Right renal pelvis (tissue), 4 donors: ENCODE data around the gene CMIP. TPM values are rescaled to one million over a fixed set of nuclear protein-coding genes. Genes with fewer than 3 reads are reported as not detected.

Experiments used
- DNase-seq, 4 donors: peaks; one replicate each; pipeline ENCODE4 v3.0.0-alpha.2; 2013; ENCODE audit warnings: low read depth in 4 of 4, low spot score in 3 of 4, missing footprints in 1 of 4
- polyA plus RNA-seq, 4 donors: library from polyadenylated mRNA; unstranded; fragments of 120-200 nt; gene quantifications; one replicate each; pipeline ENCODE4 v1.2.1, GENCODE V29; 2013; ENCODE audit not compliant: insufficient read length in 4 of 4

Gene CMIP
- polyA plus RNA-seq, 4 donors, result 40.6 to 46.2 (median 44.5) TPM

GRCh38 chr16:81668243-81669097 is 223.9 kb downstream of the CMIP start:
- no peak for DNase-seq

- DNase-seq, result no peak
Observed at GRCh38 chr16:81669473-81670350, 225.1 kb downstream of the CMIP start.

- no peak for DNase-seq
Observed at GRCh38 chr16:81671738-81672597, 227.4 kb downstream of the CMIP start.

GRCh38 chr16:81673432-81673831 is 228.8 kb downstream of the CMIP start:
- no peak for DNase-seq

GRCh38 chr16:81675662-81676061 is 231.1 kb downstream of the CMIP start:
- no peak for DNase-seq

- no peak for DNase-seq
Observed at GRCh38 chr16:81676066-81676882, 231.7 kb downstream of the CMIP start.

- no peak for DNase-seq
Observed at GRCh38 chr16:81676883-81677737, 232.5 kb downstream of the CMIP start.

GRCh38 chr16:81678326-81679095 is 233.9 kb downstream of the CMIP start:
- no peak for DNase-seq

GRCh38 chr16:81679721-81680430 is 235.3 kb downstream of the CMIP start:
- DNase-seq, result no peak

GRCh38 chr16:81680444-81681275 is 236.1 kb downstream of the CMIP start:
- no peak for DNase-seq

- DNase-seq, result no peak
Observed at GRCh38 chr16:81681311-81681710, 236.7 kb downstream of the CMIP start.

GRCh38 chr16:81684242-81684837 is 239.7 kb downstream of the CMIP start:
- no peak for DNase-seq

- DNase-seq, result no peak
Observed at GRCh38 chr16:81684901-81685300, 240.3 kb downstream of the CMIP start.

- DNase-seq, result no peak
Observed at GRCh38 chr16:81686391-81687130, 242.0 kb downstream of the CMIP start.

GRCh38 chr16:81687131-81687456 is 242.5 kb downstream of the CMIP start:
- DNase-seq, result no peak

- DNase-seq, result no peak
Observed at GRCh38 chr16:81688182-81688581, 243.6 kb downstream of the CMIP start.
